ENCODE measurements around the gene CYB561A3.

Gene CYB561A3

DNA sequence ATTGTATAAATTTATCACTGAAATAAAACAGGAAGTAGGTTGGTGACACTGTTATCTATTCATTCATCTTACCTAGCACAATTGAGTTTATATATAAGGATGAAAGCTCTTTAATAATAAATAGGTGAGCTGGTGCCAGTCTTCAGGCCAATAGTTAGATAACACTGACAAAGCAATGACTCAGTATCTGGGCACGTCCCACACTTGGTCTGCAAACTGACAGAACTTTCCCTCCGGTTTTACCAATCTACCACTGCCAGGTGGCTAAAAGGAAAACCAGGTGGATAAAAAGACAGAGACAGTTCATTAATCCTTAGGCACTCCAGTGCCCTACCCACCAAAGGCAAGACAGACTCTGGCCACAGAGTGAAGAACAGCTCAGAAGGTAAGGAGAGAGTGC, 46.4 kb downstream of the CYB561A3 start:
- no peak for ATAC-seq
- TF ChIP-seq PPARA (CRISPR knock-in tag; IDR thresholded peaks at IDR 0.05; ENCODE audit: borderline replicate concordance) (no peak), CSDC2 (CRISPR knock-in tag; IDR thresholded peaks at IDR 0.05) (no peak), ZNF8 (CRISPR knock-in tag; IDR thresholded peaks at IDR 0.05) (no peak), ISL1 (CRISPR knock-in tag; IDR thresholded peaks at IDR 0.05) (no peak)
- TF ChIP-seq, protein P1, sequence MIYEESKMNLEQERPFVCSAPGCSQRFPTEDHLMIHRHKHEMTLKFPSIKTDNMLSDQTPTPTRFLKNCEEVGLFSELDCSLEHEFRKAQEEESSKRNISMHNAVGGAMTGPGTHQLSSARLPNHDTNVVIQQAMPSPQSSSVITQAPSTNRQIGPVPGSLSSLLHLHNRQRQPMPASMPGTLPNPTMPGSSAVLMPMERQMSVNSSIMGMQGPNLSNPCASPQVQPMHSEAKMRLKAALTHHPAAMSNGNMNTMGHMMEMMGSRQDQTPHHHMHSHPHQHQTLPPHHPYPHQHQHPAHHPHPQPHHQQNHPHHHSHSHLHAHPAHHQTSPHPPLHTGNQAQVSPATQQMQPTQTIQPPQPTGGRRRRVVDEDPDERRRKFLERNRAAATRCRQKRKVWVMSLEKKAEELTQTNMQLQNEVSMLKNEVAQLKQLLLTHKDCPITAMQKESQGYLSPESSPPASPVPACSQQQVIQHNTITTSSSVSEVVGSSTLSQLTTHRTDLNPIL (CRISPR knock-in tag; IDR thresholded peaks at IDR 0.05; ENCODE audit: low read depth), result no peak

DNA sequence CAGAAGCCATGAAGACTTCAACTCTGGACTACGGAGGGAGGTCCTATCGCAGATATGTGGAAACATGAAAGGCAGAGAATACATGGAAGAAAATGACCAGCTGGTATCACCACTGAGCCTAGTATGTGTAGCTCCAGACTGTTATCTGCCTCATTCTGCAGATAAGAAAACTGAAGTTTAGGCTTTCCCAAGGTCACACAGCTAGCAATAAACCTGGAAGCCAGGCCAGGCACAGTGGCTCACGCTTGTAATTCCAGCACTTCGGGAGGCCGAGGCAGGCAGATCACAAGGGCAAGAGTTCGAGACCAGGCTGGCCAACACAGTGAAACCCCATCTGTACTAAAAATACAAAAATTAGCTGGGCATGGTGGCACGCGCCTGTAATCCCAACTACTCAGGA, 50.9 kb downstream of the CYB561A3 start:
- no peak for ATAC-seq
- TF ChIP-seq ZC3H10 (CRISPR knock-in tag; IDR thresholded peaks at IDR 0.05) (no peak), ISL1 (CRISPR knock-in tag; IDR thresholded peaks at IDR 0.05) (no peak), ZFP30 (CRISPR knock-in tag; IDR thresholded peaks at IDR 0.05) (no peak), PPARA (CRISPR knock-in tag; IDR thresholded peaks at IDR 0.05; ENCODE audit: borderline replicate concordance) (no peak), ZNF8 (CRISPR knock-in tag; IDR thresholded peaks at IDR 0.05) (no peak), ZNF565 (CRISPR knock-in tag; conservative IDR thresholded peaks at IDR 0.05; ENCODE audit: low read depth) (no peak), TOX (CRISPR knock-in tag; IDR thresholded peaks at IDR 0.05; ENCODE audit: borderline replicate concordance) (no peak), ZFP3 (CRISPR knock-in tag; IDR thresholded peaks at IDR 0.05) (no peak), CSDC2 (CRISPR knock-in tag; IDR thresholded peaks at IDR 0.05) (no peak), ESRRG (CRISPR knock-in tag; IDR thresholded peaks at IDR 0.05) (no peak), OSR1 (CRISPR knock-in tag; IDR thresholded peaks at IDR 0.05) (no peak), BACH2 (CRISPR knock-in tag; IDR thresholded peaks at IDR 0.05; ENCODE audit: borderline replicate concordance) (no peak), TCF4 (CRISPR knock-in tag; IDR thresholded peaks at IDR 0.05; ENCODE audit: borderline replicate concordance) (no peak), ZNF70 (CRISPR knock-in tag; IDR thresholded peaks at IDR 0.05) (no peak), ARNTL (CRISPR knock-in tag; IDR thresholded peaks at IDR 0.05; ENCODE audit: borderline replicate concordance, low read depth) (no peak), GLIS3 (CRISPR knock-in tag; IDR thresholded peaks at IDR 0.05) (no peak)
- TF ChIP-seq, protein P2, sequence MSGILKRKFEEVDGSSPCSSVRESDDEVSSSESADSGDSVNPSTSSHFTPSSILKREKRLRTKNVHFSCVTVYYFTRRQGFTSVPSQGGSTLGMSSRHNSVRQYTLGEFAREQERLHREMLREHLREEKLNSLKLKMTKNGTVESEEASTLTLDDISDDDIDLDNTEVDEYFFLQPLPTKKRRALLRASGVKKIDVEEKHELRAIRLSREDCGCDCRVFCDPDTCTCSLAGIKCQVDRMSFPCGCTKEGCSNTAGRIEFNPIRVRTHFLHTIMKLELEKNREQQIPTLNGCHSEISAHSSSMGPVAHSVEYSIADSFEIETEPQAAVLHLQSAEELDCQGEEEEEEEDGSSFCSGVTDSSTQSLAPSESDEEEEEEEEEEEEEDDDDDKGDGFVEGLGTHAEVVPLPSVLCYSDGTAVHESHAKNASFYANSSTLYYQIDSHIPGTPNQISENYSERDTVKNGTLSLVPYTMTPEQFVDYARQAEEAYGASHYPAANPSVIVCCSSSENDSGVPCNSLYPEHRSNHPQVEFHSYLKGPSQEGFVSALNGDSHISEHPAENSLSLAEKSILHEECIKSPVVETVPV (CRISPR knock-in tag; IDR thresholded peaks at IDR 0.05), result no peak
- TF ChIP-seq, protein P3, sequence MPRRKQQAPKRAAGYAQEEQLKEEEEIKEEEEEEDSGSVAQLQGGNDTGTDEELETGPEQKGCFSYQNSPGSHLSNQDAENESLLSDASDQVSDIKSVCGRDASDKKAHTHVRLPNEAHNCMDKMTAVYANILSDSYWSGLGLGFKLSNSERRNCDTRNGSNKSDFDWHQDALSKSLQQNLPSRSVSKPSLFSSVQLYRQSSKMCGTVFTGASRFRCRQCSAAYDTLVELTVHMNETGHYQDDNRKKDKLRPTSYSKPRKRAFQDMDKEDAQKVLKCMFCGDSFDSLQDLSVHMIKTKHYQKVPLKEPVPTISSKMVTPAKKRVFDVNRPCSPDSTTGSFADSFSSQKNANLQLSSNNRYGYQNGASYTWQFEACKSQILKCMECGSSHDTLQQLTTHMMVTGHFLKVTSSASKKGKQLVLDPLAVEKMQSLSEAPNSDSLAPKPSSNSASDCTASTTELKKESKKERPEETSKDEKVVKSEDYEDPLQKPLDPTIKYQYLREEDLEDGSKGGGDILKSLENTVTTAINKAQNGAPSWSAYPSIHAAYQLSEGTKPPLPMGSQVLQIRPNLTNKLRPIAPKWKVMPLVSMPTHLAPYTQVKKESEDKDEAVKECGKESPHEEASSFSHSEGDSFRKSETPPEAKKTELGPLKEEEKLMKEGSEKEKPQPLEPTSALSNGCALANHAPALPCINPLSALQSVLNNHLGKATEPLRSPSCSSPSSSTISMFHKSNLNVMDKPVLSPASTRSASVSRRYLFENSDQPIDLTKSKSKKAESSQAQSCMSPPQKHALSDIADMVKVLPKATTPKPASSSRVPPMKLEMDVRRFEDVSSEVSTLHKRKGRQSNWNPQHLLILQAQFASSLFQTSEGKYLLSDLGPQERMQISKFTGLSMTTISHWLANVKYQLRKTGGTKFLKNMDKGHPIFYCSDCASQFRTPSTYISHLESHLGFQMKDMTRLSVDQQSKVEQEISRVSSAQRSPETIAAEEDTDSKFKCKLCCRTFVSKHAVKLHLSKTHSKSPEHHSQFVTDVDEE (CRISPR knock-in tag; IDR thresholded peaks at IDR 0.05), result no peak

DNA sequence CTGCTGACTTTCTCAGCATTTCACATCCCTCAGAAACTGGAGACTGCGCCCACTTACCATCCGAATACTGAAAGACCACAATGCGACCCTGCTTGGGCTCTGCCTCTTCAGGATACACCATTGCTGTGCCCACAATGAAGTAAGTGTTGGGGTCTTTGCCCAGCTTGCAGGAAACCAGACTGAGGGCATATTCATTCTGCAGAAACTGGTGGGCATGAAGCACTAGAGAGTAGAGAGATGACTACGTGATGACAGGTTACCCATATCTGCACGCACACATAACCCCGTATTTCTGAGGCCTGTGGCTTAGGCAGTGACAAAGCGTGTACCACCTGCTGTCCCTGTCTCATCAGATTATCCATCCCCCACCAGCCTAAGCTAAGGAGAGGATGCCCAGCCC, 51.9 kb downstream of the CYB561A3 start:
- no peak for ATAC-seq
- TF ChIP-seq ZNF70 (CRISPR knock-in tag; IDR thresholded peaks at IDR 0.05) (no peak), PPARA (CRISPR knock-in tag; IDR thresholded peaks at IDR 0.05; ENCODE audit: borderline replicate concordance) (no peak), RARB (CRISPR knock-in tag; IDR thresholded peaks at IDR 0.05) (no peak), ARNTL (CRISPR knock-in tag; IDR thresholded peaks at IDR 0.05; ENCODE audit: borderline replicate concordance, low read depth) (no peak), TOX (CRISPR knock-in tag; IDR thresholded peaks at IDR 0.05; ENCODE audit: borderline replicate concordance) (no peak), ZC3H10 (CRISPR knock-in tag; IDR thresholded peaks at IDR 0.05) (no peak), TCF4 (CRISPR knock-in tag; IDR thresholded peaks at IDR 0.05; ENCODE audit: borderline replicate concordance) (no peak)
- TF ChIP-seq, protein P3 (CRISPR knock-in tag; IDR thresholded peaks at IDR 0.05), result no peak
- TF ChIP-seq, protein P2 (CRISPR knock-in tag; IDR thresholded peaks at IDR 0.05), result no peak
- TF ChIP-seq, protein P4, sequence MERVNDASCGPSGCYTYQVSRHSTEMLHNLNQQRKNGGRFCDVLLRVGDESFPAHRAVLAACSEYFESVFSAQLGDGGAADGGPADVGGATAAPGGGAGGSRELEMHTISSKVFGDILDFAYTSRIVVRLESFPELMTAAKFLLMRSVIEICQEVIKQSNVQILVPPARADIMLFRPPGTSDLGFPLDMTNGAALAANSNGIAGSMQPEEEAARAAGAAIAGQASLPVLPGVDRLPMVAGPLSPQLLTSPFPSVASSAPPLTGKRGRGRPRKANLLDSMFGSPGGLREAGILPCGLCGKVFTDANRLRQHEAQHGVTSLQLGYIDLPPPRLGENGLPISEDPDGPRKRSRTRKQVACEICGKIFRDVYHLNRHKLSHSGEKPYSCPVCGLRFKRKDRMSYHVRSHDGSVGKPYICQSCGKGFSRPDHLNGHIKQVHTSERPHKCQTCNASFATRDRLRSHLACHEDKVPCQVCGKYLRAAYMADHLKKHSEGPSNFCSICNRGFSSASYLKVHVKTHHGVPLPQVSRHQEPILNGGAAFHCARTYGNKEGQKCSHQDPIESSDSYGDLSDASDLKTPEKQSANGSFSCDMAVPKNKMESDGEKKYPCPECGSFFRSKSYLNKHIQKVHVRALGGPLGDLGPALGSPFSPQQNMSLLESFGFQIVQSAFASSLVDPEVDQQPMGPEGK (CRISPR knock-in tag; IDR thresholded peaks at IDR 0.05; ENCODE audit: borderline replicate concordance), result no peak
- TF ChIP-seq, protein P1 (CRISPR knock-in tag; IDR thresholded peaks at IDR 0.05; ENCODE audit: low read depth), result no peak
